NCI-H774 (cell line): ENCODE results near the gene NCAM2.

Experiments
- DNase-seq: peaks from one replicate; lab custom pipeline; 2025; lab: John Stamatoyannopoulos, UW

NCAM2 gene

DNA sequence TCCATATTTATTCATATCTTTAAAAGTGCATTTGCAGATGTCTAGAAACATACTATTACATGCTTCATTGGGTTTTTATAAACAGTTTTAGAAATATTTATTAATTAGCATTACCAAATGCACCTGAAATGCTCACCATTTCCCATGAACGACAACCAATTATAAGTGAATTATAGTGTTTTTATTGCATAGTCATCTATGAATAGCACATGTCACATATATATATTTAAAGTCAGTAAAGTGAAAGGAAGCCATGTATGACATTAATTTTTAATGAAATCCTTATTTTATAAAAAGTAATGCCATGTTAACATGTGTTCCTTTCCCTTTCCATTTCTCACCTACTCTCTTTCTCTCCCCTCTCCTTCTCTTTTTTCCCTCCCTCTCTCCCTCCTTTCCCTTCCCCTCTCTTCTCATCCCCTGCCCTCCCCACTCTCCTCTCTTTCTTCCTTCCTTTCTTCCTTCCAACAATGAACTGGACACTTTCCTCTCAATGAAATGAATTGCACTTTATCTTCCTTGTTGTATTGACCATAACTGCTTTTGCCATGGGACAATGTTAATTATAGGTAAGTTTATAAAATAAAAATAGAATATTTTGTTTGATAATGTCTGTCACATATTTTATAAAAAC is 179.3 kb downstream of the NCAM2 start:
- DNase-seq = no peak

DNA sequence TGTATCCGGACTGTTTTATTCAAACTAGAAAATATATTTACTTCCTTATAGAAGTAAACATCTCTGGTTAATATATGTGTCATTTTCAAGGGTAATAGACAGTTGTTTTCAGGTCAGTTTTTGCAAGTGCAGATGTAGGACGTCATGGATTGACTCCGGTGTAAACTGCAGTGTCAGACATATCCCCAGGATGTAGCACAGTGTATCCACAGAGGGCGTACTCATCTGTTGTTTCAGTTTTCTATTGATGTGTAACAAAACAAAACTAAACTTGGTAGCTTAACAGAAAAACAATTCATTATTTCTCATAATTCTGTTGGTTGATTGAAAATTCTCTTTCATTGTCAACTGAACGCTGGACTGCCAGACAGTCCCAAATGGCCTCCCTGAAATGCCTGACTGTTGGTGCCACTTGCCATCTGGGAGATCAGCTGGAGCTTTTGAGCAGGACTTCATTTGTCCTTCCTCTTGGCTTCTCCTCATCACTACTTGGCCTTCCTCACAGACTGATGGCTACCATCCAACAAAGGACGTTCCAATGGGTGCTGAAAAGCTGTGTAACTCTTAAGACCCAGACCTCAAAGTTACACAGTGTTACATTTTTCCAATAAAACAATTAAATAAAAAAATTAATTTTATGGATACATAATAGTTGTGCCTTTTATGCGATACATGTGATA is 181.6 kb downstream of the NCAM2 start:
- no peak for DNase-seq

GRCh38 chr21:21182401-21183010 is 184.3 kb downstream of the NCAM2 start:
- DNase-seq = no peak

DNA sequence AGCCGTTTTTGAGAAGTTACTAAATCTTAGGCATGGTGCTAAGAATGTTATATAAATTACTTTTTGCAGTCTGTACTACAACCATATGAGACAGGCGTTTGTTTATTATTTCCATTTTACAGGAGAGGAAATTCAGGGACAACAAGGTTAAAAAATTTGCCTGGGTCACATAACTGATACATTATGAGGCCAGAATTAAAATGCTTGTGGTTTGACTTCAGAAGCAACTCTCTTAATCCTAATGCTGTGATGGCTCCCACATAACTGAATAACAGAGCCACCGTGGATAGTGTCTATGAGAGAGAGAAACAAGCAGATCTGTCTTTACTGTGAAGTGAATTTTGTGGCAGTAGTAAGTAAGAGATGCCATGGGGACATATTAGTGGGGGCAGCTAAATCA is 184.9 kb downstream of the NCAM2 start:
- no peak for DNase-seq

GRCh38 chr21:21184771-21185528 is 186.7 kb downstream of the NCAM2 start:
- DNase-seq = no peak

GRCh38 chr21:21187579-21187978 is 189.4 kb downstream of the NCAM2 start:
- DNase-seq = no peak

DNA sequence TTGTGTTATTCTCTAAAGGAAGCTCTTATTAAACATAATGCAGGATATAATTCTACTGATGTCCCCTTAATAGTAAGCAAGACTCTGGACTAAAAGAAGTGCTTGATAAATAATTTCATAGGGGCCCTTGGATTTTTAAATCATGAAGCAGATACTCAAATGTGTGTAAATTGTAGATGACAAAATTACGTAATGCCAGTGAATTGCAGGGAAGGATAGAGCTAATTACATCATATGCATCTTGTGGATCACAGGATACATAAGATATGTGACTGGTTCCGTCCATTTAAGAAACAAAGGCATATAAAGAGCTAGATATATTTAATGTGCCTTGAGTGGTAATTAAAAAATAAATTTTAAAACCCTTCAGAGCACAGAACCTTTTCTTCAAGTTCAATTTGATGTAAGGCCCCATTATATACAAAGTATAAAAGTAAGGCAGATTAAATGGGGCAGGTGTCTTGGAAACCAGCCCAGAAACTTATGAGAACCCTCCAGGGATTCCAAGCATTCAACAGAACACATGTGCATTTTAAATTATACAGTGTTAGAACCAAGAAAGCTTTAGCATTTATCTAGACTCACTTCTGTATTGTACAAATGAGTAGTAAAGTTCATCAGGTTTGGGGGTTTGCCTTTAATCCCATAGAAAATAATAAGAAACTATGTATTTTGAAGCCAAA is 190.4 kb downstream of the NCAM2 start:
- DNase-seq = no peak

DNA sequence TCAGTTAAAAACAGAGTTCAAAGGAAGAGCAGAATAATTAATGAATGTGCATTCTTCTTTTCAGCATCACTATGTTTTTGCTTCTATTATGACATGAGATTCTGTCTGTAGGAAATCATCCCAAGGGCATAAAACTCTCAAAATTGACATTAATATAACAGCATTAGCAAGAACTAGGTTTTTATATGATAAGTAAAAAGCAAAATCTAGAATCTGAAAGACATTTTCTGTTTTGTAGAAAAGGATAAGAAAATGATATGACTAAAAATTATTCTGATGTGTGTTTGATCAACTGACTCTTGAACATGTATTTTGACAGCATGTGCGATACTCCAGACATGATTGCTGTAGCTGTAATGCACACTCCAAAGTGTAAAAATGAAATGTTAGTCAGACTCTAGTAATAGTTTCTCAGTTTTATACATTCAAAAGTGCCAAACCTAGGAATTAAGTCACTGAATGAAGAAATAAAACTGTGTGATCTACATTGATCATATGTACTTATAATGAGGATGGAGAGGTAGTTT is 197.3 kb downstream of the NCAM2 start:
- no peak for DNase-seq

- no peak for DNase-seq
These were observed 197.9 kb downstream of the NCAM2 start for GRCh38 chr21:21196087-21196486.

DNA sequence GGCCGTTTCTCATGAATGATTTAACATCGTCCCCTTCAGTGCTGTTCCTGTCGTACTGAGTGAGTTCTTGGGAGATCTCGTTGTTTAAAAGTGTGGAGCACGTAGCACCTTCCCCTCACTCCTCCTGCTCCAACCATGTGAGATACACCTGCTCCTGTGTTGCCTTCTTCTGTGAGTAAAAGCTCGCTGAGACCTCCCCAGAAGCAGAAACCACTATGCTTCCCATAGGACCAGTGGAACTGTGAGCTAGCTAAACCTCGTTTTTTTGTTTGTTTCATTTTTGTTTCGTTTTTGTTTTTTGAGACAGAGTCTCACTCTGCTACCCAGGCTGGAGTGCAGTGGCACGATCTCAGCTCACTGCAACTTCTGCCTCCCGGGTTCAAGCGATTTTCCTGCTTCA is 198.6 kb downstream of the NCAM2 start:
- no peak for DNase-seq

DNA sequence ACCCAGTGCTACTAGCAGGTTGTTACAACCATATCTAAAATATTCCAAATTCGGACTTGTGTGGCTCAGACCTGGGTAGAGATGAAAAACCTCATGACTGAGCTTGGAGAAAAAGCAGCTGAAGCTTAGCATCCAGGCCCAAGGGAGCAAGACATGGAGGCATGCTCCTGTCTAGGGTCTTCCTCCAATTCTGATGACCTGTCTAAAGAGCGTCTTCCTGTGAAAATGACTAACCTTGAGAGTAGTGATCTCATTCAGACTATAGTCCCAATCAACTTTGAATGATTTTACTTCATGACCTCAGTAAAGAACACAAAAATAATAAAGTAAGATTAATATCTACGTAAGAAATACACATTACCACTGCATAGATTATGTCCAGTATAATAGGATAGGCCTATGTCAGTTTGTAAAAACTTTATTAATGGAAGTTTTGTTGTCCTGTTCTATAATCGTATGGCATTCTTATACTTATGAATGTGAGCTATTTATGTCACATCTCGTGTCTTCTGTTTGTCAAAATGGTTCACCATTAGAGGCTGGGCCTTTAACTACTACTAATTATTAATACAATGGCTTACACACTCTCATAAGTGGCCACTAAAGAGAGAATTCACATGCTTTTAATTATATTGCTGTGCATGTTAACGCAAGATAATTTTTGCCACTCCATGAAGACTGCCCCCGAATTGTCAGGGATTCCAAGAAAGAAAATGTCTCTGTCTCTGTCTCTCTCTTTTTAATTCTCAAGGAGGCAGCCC is 201.3 kb downstream of the NCAM2 start:
- no peak for DNase-seq

- DNase-seq = no peak
These were observed 202.1 kb downstream of the NCAM2 start for GRCh38 chr21:21200103-21200938.

DNA sequence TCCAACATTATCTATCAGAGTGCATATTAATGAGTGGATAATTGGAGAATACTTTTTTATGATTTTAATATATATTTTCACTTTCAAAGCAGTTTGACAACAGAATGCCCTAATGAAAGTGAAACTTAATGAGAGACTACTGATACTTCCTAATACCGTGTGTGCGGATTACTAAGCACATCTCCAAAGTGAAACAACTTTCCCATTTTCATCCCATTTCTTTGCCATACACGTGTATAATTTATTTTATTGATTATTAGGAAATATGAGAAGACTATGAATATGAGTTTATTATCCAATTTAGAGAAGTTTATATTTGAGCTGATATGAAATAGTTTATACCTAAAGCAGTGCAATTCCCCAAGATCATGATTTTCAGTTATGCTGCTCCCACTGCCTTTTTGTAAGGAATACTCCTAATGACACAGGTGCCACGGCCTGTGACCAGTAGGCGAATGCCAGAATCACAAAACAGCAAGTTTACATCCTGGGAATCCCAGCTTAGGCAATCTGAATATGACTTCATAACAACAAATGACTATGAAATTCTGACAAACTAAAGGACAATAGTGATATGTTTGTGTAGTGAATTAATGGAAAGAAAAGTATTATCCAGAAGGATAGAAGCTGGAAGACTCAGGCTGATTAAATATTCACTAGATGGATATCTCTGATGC is 202.9 kb downstream of the NCAM2 start:
- DNase-seq = no peak

GRCh38 chr21:21203822-21204339 is 205.7 kb downstream of the NCAM2 start:
- DNase-seq = no peak

DNA sequence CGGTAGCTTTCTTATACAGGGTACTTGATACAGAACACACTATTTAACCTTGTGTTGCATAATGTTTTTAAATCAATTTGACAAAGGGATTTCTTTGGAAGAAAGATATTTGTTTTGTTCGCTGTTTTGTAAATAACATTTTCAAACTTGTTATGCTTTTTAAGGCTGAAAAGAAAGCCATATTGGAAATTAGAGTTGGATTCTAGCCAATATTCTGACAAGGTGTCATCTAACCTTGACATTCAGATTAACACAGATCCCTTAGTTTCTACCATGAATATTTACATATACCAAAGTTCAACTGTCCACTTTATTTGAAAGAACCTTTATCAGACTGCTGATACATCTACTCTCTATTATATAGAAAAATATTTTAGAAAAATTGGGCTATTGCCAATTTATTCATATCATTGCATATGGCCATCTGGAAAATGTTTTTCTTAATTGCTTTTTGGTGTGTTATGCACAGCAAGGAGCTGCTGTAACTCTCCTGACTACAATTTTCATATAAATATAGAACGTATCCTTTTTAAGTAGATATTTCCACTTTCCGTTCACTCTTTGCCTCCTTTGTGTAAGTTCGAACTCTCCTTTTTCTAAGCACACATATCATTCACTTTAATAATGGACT is 206.3 kb downstream of the NCAM2 start:
- no peak for DNase-seq

DNA sequence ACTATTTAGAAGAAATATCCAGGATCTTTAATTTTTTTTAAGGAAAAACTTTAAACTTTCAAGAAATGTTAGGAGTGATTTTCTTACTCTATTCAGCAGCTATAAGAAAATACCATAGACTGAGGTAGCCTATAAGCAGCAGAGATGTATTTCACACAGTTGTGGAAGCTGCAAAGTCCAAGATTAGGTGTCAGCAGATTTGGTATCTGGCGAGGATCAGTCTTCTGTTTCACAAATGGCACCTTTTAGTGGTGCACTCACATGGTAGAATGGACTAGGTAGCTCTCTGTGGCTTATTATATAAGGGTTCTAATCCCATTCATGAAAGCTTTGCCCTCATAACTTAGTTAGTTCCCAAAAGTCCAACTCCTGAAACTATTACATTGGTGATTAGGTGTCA is 207.4 kb downstream of the NCAM2 start:
- no peak for DNase-seq

GRCh38 chr21:21210552-21210951 is 212.3 kb downstream of the NCAM2 start:
- no peak for DNase-seq

DNA sequence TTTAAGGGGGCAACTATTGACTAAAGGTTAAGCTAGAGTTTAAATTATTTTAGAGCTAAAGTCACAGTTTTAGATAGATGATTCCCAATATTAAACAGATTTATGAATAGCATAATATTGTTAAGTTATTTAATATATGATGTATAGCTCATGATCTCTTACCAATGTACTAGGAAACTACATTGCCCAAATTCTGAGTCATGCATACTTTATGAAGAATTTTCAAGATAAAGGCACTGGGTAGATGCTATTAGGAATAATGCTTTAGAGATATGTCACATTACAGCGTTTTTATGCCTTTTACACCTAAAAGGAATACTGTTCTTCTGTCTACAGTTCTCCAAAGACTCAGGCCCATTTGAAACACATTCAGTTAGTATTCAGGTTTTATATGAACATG is 215.1 kb downstream of the NCAM2 start:
- no peak for DNase-seq

GRCh38 chr21:21216047-21216446 is 217.8 kb downstream of the NCAM2 start:
- DNase-seq = no peak
